ENCODE measurements around the gene DPH6.
"Not testable (repeated sequence)": the region's sequence is repeated elsewhere in the genome, so short reads cannot be mapped to it uniquely, and the experiment has no call there.

Gene DPH6, protein sequence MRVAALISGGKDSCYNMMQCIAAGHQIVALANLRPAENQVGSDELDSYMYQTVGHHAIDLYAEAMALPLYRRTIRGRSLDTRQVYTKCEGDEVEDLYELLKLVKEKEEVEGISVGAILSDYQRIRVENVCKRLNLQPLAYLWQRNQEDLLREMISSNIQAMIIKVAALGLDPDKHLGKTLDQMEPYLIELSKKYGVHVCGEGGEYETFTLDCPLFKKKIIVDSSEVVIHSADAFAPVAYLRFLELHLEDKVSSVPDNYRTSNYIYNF

DNA sequence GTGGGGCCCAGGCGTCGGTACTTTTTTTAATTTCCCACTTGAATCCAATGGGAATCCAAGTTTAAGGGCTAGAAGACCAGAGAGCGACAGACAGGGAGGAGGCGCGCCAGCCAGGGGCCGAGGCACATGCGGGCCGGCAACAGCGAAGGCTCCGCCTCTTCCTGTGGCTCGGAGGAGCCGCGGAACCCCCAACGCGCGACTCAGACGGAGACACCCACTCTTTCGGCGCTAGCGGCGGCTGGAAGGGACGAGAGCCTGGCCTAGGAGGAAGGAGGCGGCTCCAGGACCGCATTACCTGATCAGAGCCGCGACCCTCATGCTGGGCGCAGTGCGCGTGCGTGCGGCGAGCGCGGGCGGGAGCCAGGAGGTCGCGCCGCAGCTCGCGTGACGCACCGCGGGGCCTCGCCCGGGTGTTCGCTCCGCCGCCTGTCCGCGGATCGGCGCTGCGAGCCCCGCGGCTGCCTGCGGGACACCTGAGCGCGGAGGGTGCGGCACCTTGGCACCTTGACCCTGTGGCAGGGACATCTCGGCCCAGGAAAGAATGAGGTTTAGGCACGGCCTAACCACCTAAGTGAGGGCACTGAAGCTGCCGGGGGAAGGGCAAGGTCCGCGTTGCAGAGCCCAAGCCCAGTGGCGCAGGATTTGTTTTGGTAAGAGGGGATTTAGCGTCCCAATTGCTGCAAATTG lies at the start of gene DPH6:
Gene DPH6 (minus strand): TSS at position 342 of the 687 bp plus-strand sequence. CDS start 24 bp downstream, at position 318.
- Histone ChIP-seq H3K4me3 (ENCODE audit: low read depth, low read length) (peak within 1 kb of the TSS; percentile 89), H3K27me3 (ENCODE audit: control insufficient read depth, insufficient read depth, low read length) (no peaks in the 10 kb centered on the region), H3K9ac (peak within 1 kb of the TSS; percentile 89), H3K9me3 (ENCODE audit: control insufficient read depth, low read length) (no peaks in the 10 kb centered on the region), H3K36me3 (ENCODE audit: control insufficient read depth, insufficient read depth, low read length) (no peaks in the 10 kb centered on the region), H3K4me2 (ENCODE audit: low read length) (peak within 1 kb of the TSS; percentile 92), H3K4me1 (no peaks in the 10 kb centered on the region), H3K79me2 (peaks cover 3% of the 10 kb centered on the region), H2AFZ (peak within 1 kb of the TSS; percentile 91), H3K27ac (peak within 1 kb of the TSS; percentile 96)
- TF ChIP-seq, protein P1, sequence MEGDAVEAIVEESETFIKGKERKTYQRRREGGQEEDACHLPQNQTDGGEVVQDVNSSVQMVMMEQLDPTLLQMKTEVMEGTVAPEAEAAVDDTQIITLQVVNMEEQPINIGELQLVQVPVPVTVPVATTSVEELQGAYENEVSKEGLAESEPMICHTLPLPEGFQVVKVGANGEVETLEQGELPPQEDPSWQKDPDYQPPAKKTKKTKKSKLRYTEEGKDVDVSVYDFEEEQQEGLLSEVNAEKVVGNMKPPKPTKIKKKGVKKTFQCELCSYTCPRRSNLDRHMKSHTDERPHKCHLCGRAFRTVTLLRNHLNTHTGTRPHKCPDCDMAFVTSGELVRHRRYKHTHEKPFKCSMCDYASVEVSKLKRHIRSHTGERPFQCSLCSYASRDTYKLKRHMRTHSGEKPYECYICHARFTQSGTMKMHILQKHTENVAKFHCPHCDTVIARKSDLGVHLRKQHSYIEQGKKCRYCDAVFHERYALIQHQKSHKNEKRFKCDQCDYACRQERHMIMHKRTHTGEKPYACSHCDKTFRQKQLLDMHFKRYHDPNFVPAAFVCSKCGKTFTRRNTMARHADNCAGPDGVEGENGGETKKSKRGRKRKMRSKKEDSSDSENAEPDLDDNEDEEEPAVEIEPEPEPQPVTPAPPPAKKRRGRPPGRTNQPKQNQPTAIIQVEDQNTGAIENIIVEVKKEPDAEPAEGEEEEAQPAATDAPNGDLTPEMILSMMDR (IDR thresholded peaks at IDR 0.05), result no peak

DNA sequence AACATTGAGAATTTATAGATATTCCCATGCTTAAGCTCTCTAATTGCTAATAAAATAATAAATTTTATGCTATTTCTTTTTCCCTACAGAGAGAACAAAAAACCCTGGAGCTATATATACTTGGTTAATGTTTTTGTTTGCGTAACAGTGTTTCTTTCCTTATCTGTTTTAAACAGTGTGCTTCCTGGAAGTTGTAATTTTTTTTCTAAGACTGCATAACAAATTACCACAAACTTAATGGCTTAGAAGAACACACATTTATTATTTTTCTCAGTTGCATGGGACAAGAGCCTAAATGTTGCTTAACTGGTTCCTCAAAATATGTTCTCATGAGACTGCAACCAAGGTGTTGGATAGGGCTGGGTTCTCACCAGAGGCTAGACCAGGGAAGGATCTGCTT lies 49.7 kb upstream of the DPH6 start:
- no peaks in the 10 kb centered on the region for H3K36me3 ChIP-seq (ENCODE audit: control insufficient read depth, insufficient read depth, low read length)
- no peaks in the 10 kb centered on the region for H3K9me3 ChIP-seq (ENCODE audit: control insufficient read depth, low read length)
- H3K4me2 ChIP-seq (ENCODE audit: low read length), result no peak overlapping the region
- no peaks in the 10 kb centered on the region for H3K4me1 ChIP-seq
- no peak overlapping the region for H3K9ac ChIP-seq
- no peaks in the 10 kb centered on the region for H3K27me3 ChIP-seq (ENCODE audit: control insufficient read depth, insufficient read depth, low read length)
- H3K27ac ChIP-seq, result no peak overlapping the region
- TF ChIP-seq, protein P1 (IDR thresholded peaks at IDR 0.05), result no peak
- H3K79me2 ChIP-seq, result no peaks in the 10 kb centered on the region
- H2AFZ ChIP-seq, result no peak overlapping the region
- H3K4me3 ChIP-seq (ENCODE audit: low read depth, low read length), result no peak overlapping the region

DNA sequence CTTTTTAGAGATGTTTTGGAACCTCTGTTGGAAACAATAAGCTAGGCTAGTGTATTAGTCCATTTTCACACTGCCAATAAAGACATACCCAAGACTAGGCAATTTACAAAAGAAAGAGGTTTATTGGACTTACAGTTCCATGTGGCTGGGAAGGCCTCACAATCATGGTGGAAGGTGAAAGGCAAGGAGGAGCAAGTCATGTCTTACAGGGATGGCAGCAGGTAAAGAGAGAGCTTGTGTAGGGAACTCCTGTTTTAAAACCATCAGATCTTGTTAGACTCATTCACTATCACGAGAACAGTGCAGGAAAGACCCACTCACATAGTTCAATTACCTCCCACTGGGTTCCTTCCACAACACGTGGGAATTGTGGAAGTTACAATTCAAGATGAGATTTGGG lies 46.0 kb upstream of the DPH6 start:
- H3K36me3 ChIP-seq (ENCODE audit: control insufficient read depth, insufficient read depth, low read length); H3K9ac ChIP-seq; H3K79me2 ChIP-seq; H3K27me3 ChIP-seq (ENCODE audit: control insufficient read depth, insufficient read depth, low read length); H2AFZ ChIP-seq; H3K4me1 ChIP-seq; H3K27ac ChIP-seq; H3K4me3 ChIP-seq (ENCODE audit: low read depth, low read length); H3K4me2 ChIP-seq (ENCODE audit: low read length); H3K9me3 ChIP-seq (ENCODE audit: control insufficient read depth, low read length): not testable (repeated sequence)

DNA sequence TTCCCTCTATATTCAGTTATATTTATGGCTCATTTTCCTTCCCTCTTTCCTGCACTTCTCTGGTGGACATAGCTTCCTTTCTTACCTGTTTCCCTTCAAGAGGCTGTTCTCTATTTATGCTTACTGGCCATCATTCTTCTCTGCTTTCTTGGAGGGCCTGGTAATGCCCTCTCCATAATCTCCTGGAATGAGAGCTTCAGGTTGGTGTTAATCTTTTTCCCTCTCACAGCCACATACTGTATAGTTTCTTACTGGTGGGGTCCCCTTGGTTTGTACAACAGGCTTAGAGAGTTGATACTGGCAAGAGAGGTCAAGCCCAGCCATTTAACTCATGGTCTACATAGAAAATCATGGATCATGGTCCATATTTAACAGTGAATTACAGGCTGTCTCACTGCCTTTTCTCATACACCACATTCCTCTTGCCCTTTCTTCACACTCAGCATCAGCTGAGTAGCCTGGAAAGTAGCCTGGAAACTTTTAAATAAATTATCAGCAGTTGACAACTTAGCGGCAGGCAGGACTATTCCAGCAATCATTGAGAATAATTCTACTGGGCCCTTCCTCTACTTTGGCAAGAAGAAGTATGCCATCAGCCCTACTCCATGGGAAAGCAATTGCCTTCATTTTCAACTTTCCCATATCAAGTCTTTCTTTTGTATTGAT lies 38.0 kb upstream of the DPH6 start:
- Histone ChIP-seq H3K27ac (no peak overlapping the region), H3K36me3 (ENCODE audit: control insufficient read depth, insufficient read depth, low read length) (no peaks in the 10 kb centered on the region), H3K4me1 (no peaks in the 10 kb centered on the region), H3K4me3 (ENCODE audit: low read depth, low read length) (no peak overlapping the region), H3K27me3 (ENCODE audit: control insufficient read depth, insufficient read depth, low read length) (no peaks in the 10 kb centered on the region), H2AFZ (no peak overlapping the region), H3K4me2 (ENCODE audit: low read length) (no peak overlapping the region), H3K79me2 (no peaks in the 10 kb centered on the region), H3K9me3 (ENCODE audit: control insufficient read depth, low read length) (no peaks in the 10 kb centered on the region), H3K9ac (no peak overlapping the region)
- TF ChIP-seq, protein P1 (IDR thresholded peaks at IDR 0.05), result no peak

DNA sequence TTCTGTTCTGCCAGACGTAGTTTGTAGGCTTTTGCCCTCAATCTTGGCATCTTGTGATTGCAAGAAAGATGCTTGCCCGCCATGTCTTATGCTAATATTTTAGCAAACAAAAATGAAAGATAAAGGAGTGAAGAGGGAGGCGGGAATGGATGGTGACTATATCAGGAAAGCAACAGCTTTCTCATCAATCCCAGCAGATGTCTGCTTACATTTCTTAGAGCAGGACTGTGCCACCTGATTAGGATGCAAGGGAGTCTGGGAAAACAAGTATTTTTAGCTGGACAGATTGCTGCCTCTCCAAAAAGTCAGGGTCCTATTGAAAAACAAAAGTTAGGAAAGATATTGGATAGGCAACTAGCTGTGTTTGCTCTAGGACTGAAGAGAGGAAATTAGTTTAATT lies 34.6 kb upstream of the DPH6 start:
- TF ChIP-seq, protein P1 (IDR thresholded peaks at IDR 0.05), result no peak
- Histone ChIP-seq H2AFZ (no peak overlapping the region), H3K4me3 (ENCODE audit: low read depth, low read length) (no peak overlapping the region), H3K9ac (no peak overlapping the region), H3K36me3 (ENCODE audit: control insufficient read depth, insufficient read depth, low read length) (no peaks in the 10 kb centered on the region), H3K4me2 (ENCODE audit: low read length) (no peak overlapping the region), H3K79me2 (no peaks in the 10 kb centered on the region), H3K9me3 (ENCODE audit: control insufficient read depth, low read length) (no peaks in the 10 kb centered on the region), H3K27ac (no peak overlapping the region), H3K4me1 (no peaks in the 10 kb centered on the region), H3K27me3 (ENCODE audit: control insufficient read depth, insufficient read depth, low read length) (no peaks in the 10 kb centered on the region)
